ENCODE data around the gene SYNE2. TPM values are rescaled to one million over a fixed set of nuclear protein-coding genes. Genes with fewer than 3 reads are reported as not detected.
"Not testable (repeated sequence)": the region's sequence is repeated elsewhere in the genome, so short reads cannot be mapped to it uniquely, and the experiment has no call there.

Gene SYNE2, protein sequence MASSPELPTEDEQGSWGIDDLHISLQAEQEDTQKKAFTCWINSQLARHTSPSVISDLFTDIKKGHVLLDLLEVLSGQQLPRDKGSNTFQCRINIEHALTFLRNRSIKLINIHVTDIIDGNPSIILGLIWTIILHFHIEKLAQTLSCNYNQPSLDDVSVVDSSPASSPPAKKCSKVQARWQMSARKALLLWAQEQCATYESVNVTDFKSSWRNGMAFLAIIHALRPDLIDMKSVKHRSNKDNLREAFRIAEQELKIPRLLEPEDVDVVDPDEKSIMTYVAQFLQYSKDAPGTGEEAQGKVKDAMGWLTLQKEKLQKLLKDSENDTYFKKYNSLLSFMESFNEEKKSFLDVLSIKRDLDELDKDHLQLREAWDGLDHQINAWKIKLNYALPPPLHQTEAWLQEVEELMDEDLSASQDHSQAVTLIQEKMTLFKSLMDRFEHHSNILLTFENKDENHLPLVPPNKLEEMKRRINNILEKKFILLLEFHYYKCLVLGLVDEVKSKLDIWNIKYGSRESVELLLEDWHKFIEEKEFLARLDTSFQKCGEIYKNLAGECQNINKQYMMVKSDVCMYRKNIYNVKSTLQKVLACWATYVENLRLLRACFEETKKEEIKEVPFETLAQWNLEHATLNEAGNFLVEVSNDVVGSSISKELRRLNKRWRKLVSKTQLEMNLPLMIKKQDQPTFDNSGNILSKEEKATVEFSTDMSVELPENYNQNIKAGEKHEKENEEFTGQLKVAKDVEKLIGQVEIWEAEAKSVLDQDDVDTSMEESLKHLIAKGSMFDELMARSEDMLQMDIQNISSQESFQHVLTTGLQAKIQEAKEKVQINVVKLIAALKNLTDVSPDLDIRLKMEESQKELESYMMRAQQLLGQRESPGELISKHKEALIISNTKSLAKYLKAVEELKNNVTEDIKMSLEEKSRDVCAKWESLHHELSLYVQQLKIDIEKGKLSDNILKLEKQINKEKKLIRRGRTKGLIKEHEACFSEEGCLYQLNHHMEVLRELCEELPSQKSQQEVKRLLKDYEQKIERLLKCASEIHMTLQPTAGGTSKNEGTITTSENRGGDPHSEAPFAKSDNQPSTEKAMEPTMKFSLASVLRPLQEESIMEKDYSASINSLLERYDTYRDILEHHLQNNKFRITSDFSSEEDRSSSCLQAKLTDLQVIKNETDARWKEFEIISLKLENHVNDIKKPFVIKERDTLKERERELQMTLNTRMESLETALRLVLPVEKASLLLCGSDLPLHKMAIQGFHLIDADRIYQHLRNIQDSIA (N-terminal part only)
- total RNA-seq, result 100 to 1,000 TPM; 104 to 390 TPM

DNA sequence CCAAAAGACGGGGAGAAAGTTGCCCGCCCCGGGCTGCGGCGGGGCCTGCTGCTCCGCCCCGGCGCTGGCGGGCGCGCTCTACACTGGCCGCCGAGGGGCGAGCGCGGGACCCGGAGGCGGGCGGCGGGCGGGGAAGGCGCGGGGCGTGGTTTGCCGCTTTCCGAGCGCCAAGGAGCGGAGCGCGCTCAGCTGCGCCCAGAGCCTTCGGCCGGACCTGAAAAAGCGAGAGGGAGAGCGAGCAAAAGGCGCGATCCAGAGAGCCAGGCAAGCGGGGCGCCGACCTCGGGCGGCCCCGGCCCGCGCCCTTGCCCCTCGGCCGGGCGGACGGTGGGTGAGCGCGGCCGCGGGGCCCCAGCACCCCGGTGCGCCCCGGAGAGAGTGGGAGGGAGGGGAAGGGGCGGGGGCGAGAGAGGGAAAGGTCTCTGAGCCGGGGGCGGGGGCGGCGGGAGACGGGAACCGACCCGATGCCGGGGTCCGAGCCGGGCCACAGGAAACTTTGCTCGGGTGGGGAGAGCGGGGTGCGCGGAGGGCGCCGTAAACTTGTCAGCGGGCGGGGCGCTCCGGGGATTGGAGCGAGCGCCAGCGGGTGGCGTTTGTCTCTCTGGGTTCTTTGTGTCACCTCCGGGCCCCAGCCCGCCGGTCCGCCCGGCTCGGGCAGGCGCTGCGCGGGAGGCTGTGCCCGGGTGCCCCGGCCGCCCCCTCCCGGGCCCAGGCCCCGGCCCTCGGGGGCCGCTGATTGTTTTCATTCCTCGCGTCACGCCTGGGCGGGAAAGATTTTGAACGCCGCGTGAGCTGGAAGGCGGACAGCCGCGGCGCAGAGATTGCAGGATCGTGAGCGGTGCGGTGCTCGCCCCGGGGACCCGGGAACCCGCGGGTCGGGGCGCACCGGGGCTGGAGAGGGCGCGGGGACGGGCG, at the start of gene SYNE2:
Gene SYNE2, plus strand, starts transcription at position 188 of the 915 bp plus-strand sequence. CDS start 56,145 bp downstream, outside the sequence.
- Histone ChIP-seq H3K36me3 (no peaks in the 10 kb centered on the region), H3K27ac (peak within 1 kb of the TSS; percentile 89 to 90), H3K27me3 (replicated peaks; ENCODE audit: insufficient read depth) (no peaks in the 10 kb centered on the region), H3K4me1 (replicated peaks) (no peaks in the 10 kb centered on the region), H3K4me3 (peak within 1 kb of the TSS; percentile 70 to 71), H3K9me3 (no peaks in the 10 kb centered on the region)
- TF ChIP-seq, protein P1, sequence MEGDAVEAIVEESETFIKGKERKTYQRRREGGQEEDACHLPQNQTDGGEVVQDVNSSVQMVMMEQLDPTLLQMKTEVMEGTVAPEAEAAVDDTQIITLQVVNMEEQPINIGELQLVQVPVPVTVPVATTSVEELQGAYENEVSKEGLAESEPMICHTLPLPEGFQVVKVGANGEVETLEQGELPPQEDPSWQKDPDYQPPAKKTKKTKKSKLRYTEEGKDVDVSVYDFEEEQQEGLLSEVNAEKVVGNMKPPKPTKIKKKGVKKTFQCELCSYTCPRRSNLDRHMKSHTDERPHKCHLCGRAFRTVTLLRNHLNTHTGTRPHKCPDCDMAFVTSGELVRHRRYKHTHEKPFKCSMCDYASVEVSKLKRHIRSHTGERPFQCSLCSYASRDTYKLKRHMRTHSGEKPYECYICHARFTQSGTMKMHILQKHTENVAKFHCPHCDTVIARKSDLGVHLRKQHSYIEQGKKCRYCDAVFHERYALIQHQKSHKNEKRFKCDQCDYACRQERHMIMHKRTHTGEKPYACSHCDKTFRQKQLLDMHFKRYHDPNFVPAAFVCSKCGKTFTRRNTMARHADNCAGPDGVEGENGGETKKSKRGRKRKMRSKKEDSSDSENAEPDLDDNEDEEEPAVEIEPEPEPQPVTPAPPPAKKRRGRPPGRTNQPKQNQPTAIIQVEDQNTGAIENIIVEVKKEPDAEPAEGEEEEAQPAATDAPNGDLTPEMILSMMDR (IDR thresholded peaks at IDR 0.05), result peak in 2 of 4 experiments; percentile 47 to 56
- TF ChIP-seq POLR2A (IDR thresholded peaks at IDR 0.05) (peak; percentile 62), POLR2AphosphoS5 (IDR thresholded peaks at IDR 0.05) (no peak)
- DNase-seq (ENCODE audit: low spot score), result peak; percentile 80
- intact Hi-C loops (cut with DNase I), result loop anchor here (2.0 to 10.0 kb wide), 2 partner anchors 42 to 142 kb away; no protein-coding TSS in a partner anchor
- WGBS, result under 1% methylated on average over 77 of the region's 124 CpGs

DNA sequence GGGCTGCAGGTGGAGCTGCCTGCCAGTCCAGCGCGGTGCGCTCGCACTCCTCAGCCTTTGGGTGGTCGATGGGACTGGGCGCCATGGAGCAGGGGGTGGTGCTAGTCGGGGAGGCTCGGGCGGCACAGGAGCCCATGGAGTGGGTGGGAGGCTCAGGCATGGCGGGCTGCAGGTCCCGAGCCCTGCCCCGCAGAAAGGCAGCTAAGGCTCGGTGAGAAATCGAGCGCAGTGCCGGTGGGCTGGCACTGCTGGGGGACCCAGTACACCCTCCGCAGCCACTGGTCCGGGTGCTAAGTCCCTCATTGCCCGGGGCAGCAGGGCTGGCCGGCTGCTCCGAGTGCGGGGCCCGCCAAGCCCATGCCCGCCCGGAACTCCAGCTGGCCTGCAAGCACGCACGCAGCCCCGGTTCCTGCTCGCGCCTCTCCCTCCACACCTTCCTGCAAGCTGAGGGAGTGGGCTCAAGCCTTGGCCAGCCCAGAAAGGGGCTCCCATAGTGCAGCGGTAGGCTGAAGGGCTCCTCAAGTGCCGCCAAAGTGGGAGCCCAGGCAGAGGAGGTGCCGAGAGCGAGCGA, 49.5 kb upstream of the SYNE2 start:
- H3K36me3 ChIP-seq; H3K27ac ChIP-seq; H3K4me1 ChIP-seq (replicated peaks); H3K9me3 ChIP-seq; H3K4me3 ChIP-seq; DNase-seq (ENCODE audit: low spot score); H3K27me3 ChIP-seq (replicated peaks; ENCODE audit: insufficient read depth): not testable (repeated sequence)
- intact Hi-C loops (cut with DNase I), result loop anchor here (10.0 kb wide), 1 partner anchor 191 kb away; no protein-coding TSS in a partner anchor
- WGBS, result 94% methylated on average over 34 of the region's 35 CpGs

DNA sequence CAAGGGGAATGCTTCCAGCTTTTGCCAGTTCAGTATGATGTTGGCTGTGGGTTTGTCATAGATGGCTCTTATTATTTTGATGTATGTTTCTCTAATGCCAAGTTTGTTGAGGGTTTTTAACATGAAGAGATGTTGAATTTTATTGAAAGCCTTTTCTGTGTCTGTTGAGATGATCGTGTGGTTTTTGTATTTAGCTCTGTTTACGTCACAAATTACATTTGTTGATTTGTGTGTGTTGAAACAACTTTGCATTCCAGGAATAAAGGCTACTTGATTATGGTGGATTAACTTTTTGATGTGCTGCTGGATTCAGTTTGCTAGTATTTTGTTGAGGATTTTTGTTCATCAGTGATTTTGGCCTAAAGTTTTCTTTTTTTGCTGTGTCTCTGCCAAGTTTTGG, 46.7 kb upstream of the SYNE2 start:
- H3K4me3 ChIP-seq; DNase-seq (ENCODE audit: low spot score); H3K36me3 ChIP-seq; H3K9me3 ChIP-seq; H3K27me3 ChIP-seq (replicated peaks; ENCODE audit: insufficient read depth); H3K27ac ChIP-seq; H3K4me1 ChIP-seq (replicated peaks): not testable (repeated sequence)
- intact Hi-C loops (cut with DNase I), result loop anchor here (10.0 kb wide), 1 partner anchor 189 kb away; no protein-coding TSS in a partner anchor
- WGBS, result 89% methylated on average over 2 of the region's 2 CpGs

DNA sequence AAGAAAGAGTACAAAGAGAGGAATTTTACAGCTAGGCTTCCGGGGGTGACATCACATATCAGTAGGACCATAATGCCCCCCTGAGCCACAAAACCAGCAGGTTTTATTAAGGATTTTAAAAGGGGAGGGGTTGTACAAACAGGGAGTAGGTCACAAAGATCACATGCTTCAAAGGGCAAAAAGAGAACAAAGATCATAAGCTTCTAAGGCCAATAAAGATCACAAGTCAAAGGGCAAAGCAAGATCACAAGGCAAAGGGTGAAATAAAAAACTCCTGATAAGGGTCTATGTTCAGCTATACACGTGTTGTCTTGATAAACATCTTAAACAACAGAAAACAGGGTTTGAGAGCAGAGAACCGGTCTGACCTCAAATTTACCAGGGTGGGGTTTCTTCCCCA, 41.1 kb upstream of the SYNE2 start:
- 71% methylated on average over 3 of the region's 3 CpGs for WGBS

DNA sequence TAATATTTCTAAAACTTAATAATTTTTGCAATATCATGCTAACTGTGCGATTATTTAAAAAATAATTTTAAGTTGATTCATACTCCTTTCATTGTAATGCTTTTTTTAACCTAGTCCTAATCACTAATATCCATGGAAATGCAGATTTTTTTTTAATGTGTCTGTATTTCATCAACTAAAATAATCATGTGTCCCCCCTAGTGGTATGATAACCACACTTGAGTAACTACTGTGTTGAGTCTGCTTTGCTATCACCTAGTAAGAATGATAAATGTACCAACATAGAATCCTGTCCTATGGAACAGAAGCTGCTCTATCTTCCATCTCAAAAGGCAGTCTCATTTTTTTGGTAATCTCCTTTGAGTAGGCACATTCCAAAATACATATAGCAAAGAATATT, 19.1 kb upstream of the SYNE2 start:
- no peak overlapping the region for H3K27ac ChIP-seq
- 92% methylated on average over 1 of the region's 1 CpG for WGBS
- TF ChIP-seq POLR2A (IDR thresholded peaks at IDR 0.05), result no peak
- TF ChIP-seq POLR2AphosphoS5 (IDR thresholded peaks at IDR 0.05), result no peak
- TF ChIP-seq, protein P1 (IDR thresholded peaks at IDR 0.05), result no peak

More for the DNA sequence above, 41.1 kb upstream of the SYNE2 start:
- DNase-seq (ENCODE audit: low spot score); H3K4me1 ChIP-seq (replicated peaks); H3K4me3 ChIP-seq; H3K36me3 ChIP-seq; intact Hi-C loops (cut with DNase I); H3K9me3 ChIP-seq; H3K27me3 ChIP-seq (replicated peaks; ENCODE audit: insufficient read depth); H3K27ac ChIP-seq: not testable (repeated sequence)

More for the DNA sequence above, 19.1 kb upstream of the SYNE2 start:
- Histone ChIP-seq H3K9me3 (no peaks in the 10 kb centered on the region), H3K36me3 (no peaks in the 10 kb centered on the region), H3K27me3 (replicated peaks; ENCODE audit: insufficient read depth) (no peaks in the 10 kb centered on the region), H3K4me1 (replicated peaks) (no peaks in the 10 kb centered on the region), H3K4me3 (no peak overlapping the region)
- intact Hi-C loops (cut with DNase I), result no loop called here
- DNase-seq (ENCODE audit: low spot score), result no peak

Measured in prostate gland (tissue), 2 donors.